PFSK-1 (cell line): ENCODE data around the gene NCOA6.

Experiments
- FOXP2 ChIP-seq: optimal IDR thresholded peaks from 2 replicates; pipeline ENCODE3; 2011; ENCODE audit warnings: borderline replicate concordance, control low read depth, inconsistent platforms; ENCODE audit not compliant: insufficient read depth; ENCODE audit errors: extremely low read length, extremely low read depth
- POLR2AphosphoS5 ChIP-seq: IDR thresholded peaks from 2 replicates; pipeline ENCODE4 v1.6.1; 2012; ENCODE audit warnings: low read depth, mild to moderate bottlenecking, control low read depth, low read length, moderate library complexity
- REST ChIP-seq, 2 experiments: IDR thresholded peaks; 2 replicates each; pipeline versions ENCODE4 v1.6.1 to v1.8.0; 2011 to 2012; ENCODE audit warnings: low read depth in 2 of 2, low read length in 2 of 2, control low read depth in 1 of 2, inconsistent platforms in 1 of 2, mild to moderate bottlenecking in 1 of 2, moderate library complexity in 1 of 2; ENCODE audit not compliant: insufficient read depth in 1 of 2
- SIN3A ChIP-seq: IDR thresholded peaks from 2 replicates; pipeline ENCODE4 v1.6.1; 2012; ENCODE audit warnings: mild to moderate bottlenecking, low read length, moderate library complexity, borderline replicate concordance; ENCODE audit not compliant: insufficient read depth
- TAF1 ChIP-seq: IDR thresholded peaks from 2 replicates; pipeline ENCODE4 v1.6.1; 2012; ENCODE audit warnings: low read length, control low read depth, borderline replicate concordance; ENCODE audit not compliant: insufficient read depth

NCOA6 gene

GRCh38 chr20:34709044-34709830, 116.2 kb downstream of the NCOA6 start:
- TF ChIP-seq POLR2AphosphoS5 (no peak), FOXP2 (no peak), REST (IDR thresholded peaks at IDR 0.05; ENCODE audit: insufficient read depth in 1 of 2, low read depth in 2 of 2, low read length in 2 of 2) (no peak), SIN3A (no peak), TAF1 (no peak)

DNA sequence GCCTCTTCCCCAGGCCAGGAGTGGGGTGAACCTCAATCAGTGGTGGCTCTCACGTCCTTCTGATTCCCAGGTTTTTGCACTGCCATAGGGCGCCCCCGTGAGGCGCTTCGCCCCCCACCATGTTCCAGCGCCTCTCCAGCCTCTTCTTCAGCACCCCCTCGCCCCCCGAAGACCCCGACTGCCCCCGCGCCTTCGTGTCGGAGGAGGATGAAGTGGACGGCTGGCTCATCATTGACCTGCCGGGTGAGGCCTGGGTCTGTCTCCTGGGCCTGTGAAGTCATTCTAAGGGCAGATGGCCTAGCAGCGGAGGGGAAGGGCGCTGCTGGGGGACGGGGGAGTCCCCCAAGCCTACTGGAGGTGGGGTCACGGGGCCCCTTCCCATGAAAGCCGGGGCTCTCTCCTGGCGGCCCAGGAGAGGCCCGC, 116.8 kb downstream of the NCOA6 start:
- no peak for TF ChIP-seq SIN3A
- TF ChIP-seq FOXP2: no peak
- TF ChIP-seq REST (IDR thresholded peaks at IDR 0.05; ENCODE audit: insufficient read depth in 1 of 2, low read depth in 2 of 2, low read length in 2 of 2): no peak
- TF ChIP-seq POLR2AphosphoS5: no peak
- no peak for TF ChIP-seq TAF1

DNA sequence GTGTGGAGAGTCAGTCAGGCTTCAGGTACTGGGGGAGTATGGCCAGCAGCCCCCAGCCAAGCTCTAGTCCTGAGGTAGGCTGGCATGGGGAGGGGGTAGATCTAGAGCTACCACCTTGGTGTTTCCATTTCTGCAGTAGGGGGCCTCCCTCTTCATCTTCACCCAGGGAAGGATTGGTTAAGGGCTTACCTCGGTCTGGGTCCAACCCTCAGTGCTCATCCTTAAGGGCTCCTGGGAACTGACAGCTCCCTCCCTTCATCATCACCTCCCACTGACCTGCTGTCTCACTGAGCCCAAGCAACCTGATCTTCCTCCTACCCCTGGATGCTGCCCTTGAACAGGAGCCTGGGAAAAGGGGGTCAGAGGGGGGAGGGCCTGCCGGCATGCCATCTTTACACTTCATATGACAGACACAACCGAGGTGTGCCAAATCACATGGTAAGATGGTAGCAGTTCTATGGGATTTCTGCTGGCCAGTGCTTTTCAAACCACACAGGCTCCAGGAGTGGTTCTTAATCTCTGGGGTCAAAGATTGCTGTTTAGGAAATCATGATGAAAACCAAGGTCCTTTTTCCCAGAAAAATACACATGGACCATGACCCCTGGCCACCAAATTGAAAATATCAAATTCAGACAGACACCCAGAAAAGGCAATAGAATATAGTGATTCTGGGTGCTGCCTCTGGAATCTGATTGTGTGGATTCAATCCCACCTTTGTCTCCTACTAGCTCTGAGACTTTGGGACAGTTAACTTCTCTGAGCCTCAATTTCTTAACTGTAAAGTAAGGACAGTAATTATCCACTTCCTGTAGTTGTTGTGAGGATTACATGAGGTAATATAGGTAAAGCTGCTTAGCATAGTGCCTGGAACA, 118.3 kb downstream of the NCOA6 start:
- no peak for TF ChIP-seq REST (IDR thresholded peaks at IDR 0.05; ENCODE audit: insufficient read depth in 1 of 2, low read depth in 2 of 2, low read length in 2 of 2)
- TF ChIP-seq SIN3A: no peak
- no peak for TF ChIP-seq FOXP2
- TF ChIP-seq POLR2AphosphoS5: no peak
- no peak for TF ChIP-seq TAF1

GRCh38 chr20:34706302-34706875, 119.1 kb downstream of the NCOA6 start:
- no peak for TF ChIP-seq POLR2AphosphoS5
- TF ChIP-seq FOXP2: no peak
- TF ChIP-seq REST (IDR thresholded peaks at IDR 0.05; ENCODE audit: insufficient read depth in 1 of 2, low read depth in 2 of 2, low read length in 2 of 2): no peak
- TF ChIP-seq SIN3A: no peak
- no peak for TF ChIP-seq TAF1
